Measurements from ENCODE around the gene SENP3.

SENP3 gene

GRCh38 chr17:7580604-7581575, 19.2 kb downstream of the SENP3 start:
- TF ChIP-seq SIN3A (IDR thresholded peaks at IDR 0.05; ENCODE audit: borderline replicate concordance, insufficient read depth, low read length) = no peak
- TF ChIP-seq REST (IDR thresholded peaks at IDR 0.05; ENCODE audit: insufficient read depth in 1 of 2, low read depth in 2 of 2, low read length in 2 of 2) = no peak
- no peak for TF ChIP-seq POLR2AphosphoS5 (IDR thresholded peaks at IDR 0.05; ENCODE audit: low read depth, low read length)
- TF ChIP-seq FOXP2 (optimal IDR thresholded peaks at IDR 0.05; ENCODE audit: borderline replicate concordance, extremely low read depth, extremely low read length, insufficient read depth) = no peak
- TF ChIP-seq TAF1 (IDR thresholded peaks at IDR 0.05; ENCODE audit: borderline replicate concordance, insufficient read depth, low read length) = no peak

DNA sequence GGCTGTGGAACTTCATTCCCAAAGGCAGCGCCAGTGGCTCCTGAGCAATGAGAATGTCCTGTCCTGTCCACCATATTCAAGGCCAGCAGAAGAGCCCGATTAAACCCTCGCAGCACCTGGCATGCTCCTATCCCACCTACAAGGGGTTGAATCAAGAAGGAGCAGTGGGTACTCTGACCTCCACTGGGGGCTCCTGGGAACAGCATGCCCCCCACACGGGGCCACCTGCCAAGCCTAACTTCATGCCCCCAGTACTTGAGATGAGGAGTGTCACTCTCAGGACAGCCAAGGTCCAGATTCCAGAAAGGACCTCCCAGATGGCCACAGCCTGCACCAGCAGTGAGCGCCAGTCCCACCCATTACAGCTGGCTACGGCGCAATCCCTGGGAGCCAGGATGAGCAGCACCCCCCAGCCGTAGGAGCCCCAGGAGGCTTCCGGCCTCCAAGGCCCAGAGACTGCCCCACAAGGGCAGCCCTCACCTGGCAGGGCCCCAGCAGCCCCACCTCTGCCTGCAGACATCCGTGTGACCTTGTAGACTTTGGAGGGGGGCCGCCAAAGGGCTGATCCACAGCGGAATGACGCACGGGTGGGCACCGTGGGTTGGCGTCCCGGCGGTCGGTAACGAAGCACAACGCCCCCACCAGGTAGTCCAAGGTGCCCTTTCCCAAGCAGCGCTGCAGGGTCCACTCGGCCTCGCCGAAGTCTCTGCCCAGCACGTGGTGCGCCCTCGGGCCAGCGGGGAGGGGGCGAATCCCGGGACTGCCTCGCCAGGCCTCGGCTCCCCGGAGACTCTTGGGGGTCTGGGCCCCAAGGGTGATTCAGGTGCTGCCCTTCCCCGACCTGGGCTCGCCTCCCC, 20.9 kb downstream of the SENP3 start:
- TF ChIP-seq POLR2AphosphoS5 (IDR thresholded peaks at IDR 0.05; ENCODE audit: low read depth, low read length) = no peak
- TF ChIP-seq FOXP2 (optimal IDR thresholded peaks at IDR 0.05; ENCODE audit: borderline replicate concordance, extremely low read depth, extremely low read length, insufficient read depth) = no peak
- no peak for TF ChIP-seq TAF1 (IDR thresholded peaks at IDR 0.05; ENCODE audit: borderline replicate concordance, insufficient read depth, low read length)
- TF ChIP-seq SIN3A (IDR thresholded peaks at IDR 0.05; ENCODE audit: borderline replicate concordance, insufficient read depth, low read length) = no peak
- no peak for TF ChIP-seq REST (IDR thresholded peaks at IDR 0.05; ENCODE audit: insufficient read depth in 1 of 2, low read depth in 2 of 2, low read length in 2 of 2)

GRCh38 chr17:7583253-7584109, 21.8 kb downstream of the SENP3 start, which contains the start of gene MPDU1:
Gene MPDU1, plus strand, starts transcription at chr17:7583852. Its CDS starts 11 bp downstream, at chr17:7583863.
- TF ChIP-seq SIN3A (IDR thresholded peaks at IDR 0.05; ENCODE audit: borderline replicate concordance, insufficient read depth, low read length) = no peak
- peak; percentile 91 for TF ChIP-seq POLR2AphosphoS5 (IDR thresholded peaks at IDR 0.05; ENCODE audit: low read depth, low read length)
- TF ChIP-seq FOXP2 (optimal IDR thresholded peaks at IDR 0.05; ENCODE audit: borderline replicate concordance, extremely low read depth, extremely low read length, insufficient read depth) = no peak
- peak; percentile 98 for TF ChIP-seq TAF1 (IDR thresholded peaks at IDR 0.05; ENCODE audit: borderline replicate concordance, insufficient read depth, low read length)
- TF ChIP-seq REST (IDR thresholded peaks at IDR 0.05; ENCODE audit: insufficient read depth in 1 of 2, low read depth in 2 of 2, low read length in 2 of 2) = peak in 1 of 2 experiments; percentile 64; a peak in 2 of 4 replicates

DNA sequence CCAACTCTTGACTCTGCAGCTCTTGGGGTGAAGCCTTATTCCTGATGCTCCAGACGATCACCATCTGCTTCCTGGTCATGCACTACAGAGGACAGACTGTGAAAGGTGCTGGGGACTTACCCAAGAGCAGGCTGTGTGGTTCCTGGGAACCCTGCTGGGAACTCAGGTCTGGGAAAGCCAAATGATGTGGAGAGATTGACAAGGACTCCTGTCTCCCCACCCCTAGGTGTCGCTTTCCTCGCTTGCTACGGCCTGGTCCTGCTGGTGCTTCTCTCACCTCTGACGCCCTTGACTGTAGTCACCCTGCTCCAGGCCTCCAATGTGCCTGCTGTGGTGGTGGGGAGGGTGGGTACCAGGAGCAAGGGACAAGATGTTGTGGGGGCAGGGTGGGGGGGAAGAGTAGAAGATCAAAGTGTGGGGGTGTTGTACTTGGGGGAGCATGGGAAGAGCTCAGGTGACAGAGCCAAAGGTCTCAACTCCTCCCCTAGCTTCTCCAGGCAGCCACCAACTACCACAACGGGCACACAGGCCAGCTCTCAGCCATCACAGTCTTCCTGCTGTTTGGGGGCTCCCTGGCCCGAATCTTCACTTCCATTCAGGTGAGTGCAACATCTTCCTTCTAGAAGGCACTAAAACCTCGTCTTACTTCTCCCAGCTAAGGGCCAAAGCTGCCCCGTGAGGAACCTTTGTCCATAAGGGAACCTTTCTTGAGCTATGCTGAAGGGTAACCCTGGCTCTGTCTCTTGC, 25.1 kb downstream of the SENP3 start:
- no peak for TF ChIP-seq SIN3A (IDR thresholded peaks at IDR 0.05; ENCODE audit: borderline replicate concordance, insufficient read depth, low read length)
- no peak for TF ChIP-seq FOXP2 (optimal IDR thresholded peaks at IDR 0.05; ENCODE audit: borderline replicate concordance, extremely low read depth, extremely low read length, insufficient read depth)
- no peak for TF ChIP-seq TAF1 (IDR thresholded peaks at IDR 0.05; ENCODE audit: borderline replicate concordance, insufficient read depth, low read length)
- no peak for TF ChIP-seq REST (IDR thresholded peaks at IDR 0.05; ENCODE audit: insufficient read depth in 1 of 2, low read depth in 2 of 2, low read length in 2 of 2)

All from PFSK-1 (cell line).